Mesothelial cell of epicardium (in vitro differentiated cells): Measurements from ENCODE around the gene LAMA2. TPM values are rescaled to one million over a fixed set of nuclear protein-coding genes. Genes with fewer than 3 reads are reported as not detected.

Experiments used
- DNase-seq, 2 experiments: peaks; one replicate each; pipeline ENCODE4 v3.0.0; 2021; ENCODE audit warnings: low spot score in 2 of 2; ENCODE audit not compliant: unreplicated experiment in 2 of 2
- H3K27ac Mint-ChIP-seq: 2 replicates; pipeline ENCODE4 v1.8.0; 2021; ENCODE audit warnings: mixed read lengths
- H3K27me3 Mint-ChIP-seq: 2 replicates; pipeline ENCODE4 v1.8.0; 2021; ENCODE audit warnings: low read depth, mixed read lengths
- H3K36me3 Mint-ChIP-seq: 2 replicates; pipeline ENCODE4 v1.8.0; 2021; ENCODE audit warnings: mixed read lengths
- H3K4me1 Mint-ChIP-seq: 2 replicates; pipeline ENCODE4 v1.8.0; 2021; ENCODE audit warnings: mixed read lengths
- H3K4me3 Mint-ChIP-seq: 2 replicates; pipeline ENCODE4 v1.8.0; 2021; ENCODE audit warnings: mild to moderate bottlenecking, moderate library complexity, mixed read lengths
- H3K9me3 Mint-ChIP-seq: 2 replicates; pipeline ENCODE4 v1.8.0; 2021; ENCODE audit warnings: mixed read lengths
- total RNA-seq: library from RNA; stranded (reverse); gene quantifications from 3 replicates; pipeline ENCODE4 v1.2.1, GENCODE V29; 2021
- TF ChIP-seq, protein P1 (sequence below): fragments of 200-600 bp; sonication (generic); IDR thresholded peaks from one replicate; pipeline ENCODE4 v1.5.0; 2021; ENCODE audit warnings: antibody characterized with exemption; ENCODE audit not compliant: unreplicated experiment

Gene LAMA2
- total RNA-seq, 1 donor from 2014 or later: 63.2 TPM

DNA sequence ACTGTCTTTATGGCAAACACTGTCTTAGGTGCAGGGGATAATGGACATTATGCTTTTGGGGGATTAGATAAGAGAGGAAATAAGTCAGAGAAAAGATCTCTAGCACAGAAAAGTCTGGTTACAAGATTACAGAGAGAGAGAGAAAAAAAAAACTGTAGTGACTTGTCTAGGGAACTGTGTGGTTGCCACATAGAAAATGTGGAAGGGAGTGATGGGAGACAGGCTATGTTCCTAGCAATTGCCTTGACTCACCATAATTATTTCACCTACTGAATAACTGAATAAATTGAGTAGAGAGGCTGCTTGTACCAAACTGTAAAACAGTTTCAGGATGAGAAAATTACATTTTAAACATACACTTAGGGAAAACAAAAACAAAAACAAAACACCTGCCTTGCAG is 229.7 kb downstream of the LAMA2 start:
- Mint-ChIP-seq H3K27ac (peak overlapping the region; percentile 22), H3K4me3 (no peak overlapping the region), H3K27me3 (no peaks in the 10 kb centered on the region), H3K4me1 (peaks cover 16% of the 10 kb centered on the region), H3K36me3 (no peaks in the 10 kb centered on the region), H3K9me3 (no peaks in the 10 kb centered on the region)
- DNase-seq: no peak
- TF ChIP-seq, protein P1, sequence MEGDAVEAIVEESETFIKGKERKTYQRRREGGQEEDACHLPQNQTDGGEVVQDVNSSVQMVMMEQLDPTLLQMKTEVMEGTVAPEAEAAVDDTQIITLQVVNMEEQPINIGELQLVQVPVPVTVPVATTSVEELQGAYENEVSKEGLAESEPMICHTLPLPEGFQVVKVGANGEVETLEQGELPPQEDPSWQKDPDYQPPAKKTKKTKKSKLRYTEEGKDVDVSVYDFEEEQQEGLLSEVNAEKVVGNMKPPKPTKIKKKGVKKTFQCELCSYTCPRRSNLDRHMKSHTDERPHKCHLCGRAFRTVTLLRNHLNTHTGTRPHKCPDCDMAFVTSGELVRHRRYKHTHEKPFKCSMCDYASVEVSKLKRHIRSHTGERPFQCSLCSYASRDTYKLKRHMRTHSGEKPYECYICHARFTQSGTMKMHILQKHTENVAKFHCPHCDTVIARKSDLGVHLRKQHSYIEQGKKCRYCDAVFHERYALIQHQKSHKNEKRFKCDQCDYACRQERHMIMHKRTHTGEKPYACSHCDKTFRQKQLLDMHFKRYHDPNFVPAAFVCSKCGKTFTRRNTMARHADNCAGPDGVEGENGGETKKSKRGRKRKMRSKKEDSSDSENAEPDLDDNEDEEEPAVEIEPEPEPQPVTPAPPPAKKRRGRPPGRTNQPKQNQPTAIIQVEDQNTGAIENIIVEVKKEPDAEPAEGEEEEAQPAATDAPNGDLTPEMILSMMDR: no peak

- Mint-ChIP-seq H3K4me1 (peaks cover 16% of the 10 kb centered on the region), H3K27me3 (no peaks in the 10 kb centered on the region), H3K36me3 (no peaks in the 10 kb centered on the region), H3K4me3 (no peak overlapping the region), H3K9me3 (no peaks in the 10 kb centered on the region), H3K27ac (no peak overlapping the region)
- TF ChIP-seq, protein P1: no peak
- no peak for DNase-seq
Observed at GRCh38 chr6:129113637-129114036, 230.7 kb downstream of the LAMA2 start.

GRCh38 chr6:129114636-129115391 is 231.9 kb downstream of the LAMA2 start:
- Mint-ChIP-seq H3K4me3 (no peak overlapping the region), H3K36me3 (no peaks in the 10 kb centered on the region), H3K9me3 (no peaks in the 10 kb centered on the region), H3K27ac (no peak overlapping the region), H3K4me1 (peaks cover 16% of the 10 kb centered on the region), H3K27me3 (no peaks in the 10 kb centered on the region)
- no peak for DNase-seq
- TF ChIP-seq, protein P1: no peak

- no peak for DNase-seq
- no peaks in the 10 kb centered on the region for H3K36me3 Mint-ChIP-seq
- TF ChIP-seq, protein P1: no peak
- H3K9me3 Mint-ChIP-seq: no peaks in the 10 kb centered on the region
- no peak overlapping the region for H3K4me3 Mint-ChIP-seq
- peaks cover 16% of the 10 kb centered on the region for H3K4me1 Mint-ChIP-seq
- no peaks in the 10 kb centered on the region for H3K27me3 Mint-ChIP-seq
- H3K27ac Mint-ChIP-seq: no peak overlapping the region
Observed at GRCh38 chr6:129115471-129115870, 232.5 kb downstream of the LAMA2 start.

GRCh38 chr6:129117355-129117754 is 234.4 kb downstream of the LAMA2 start:
- Mint-ChIP-seq H3K36me3 (no peaks in the 10 kb centered on the region), H3K9me3 (no peaks in the 10 kb centered on the region), H3K27ac (no peak overlapping the region), H3K4me3 (no peak overlapping the region), H3K4me1 (peaks cover 6% of the 10 kb centered on the region), H3K27me3 (no peaks in the 10 kb centered on the region)
- DNase-seq: no peak
- TF ChIP-seq, protein P1: no peak
